Measurements from ENCODE around the gene COA5. TPM values are rescaled to one million over a fixed set of nuclear protein-coding genes. Genes with fewer than 3 reads are reported as not detected.

Gene COA5
- total RNA-seq, 1 experiment from 2014 or later: 45.0 TPM

GRCh38 chr2:98564541-98565132 lies 43.7 kb downstream of the COA5 start:
- no peak for DNase-seq (ENCODE audit: low read depth, low spot score)
- in situ Hi-C loops (cut with HindIII; ENCODE audit: low pct_unique_long_range_greater_than_20kb, low sequenced_read_pairs): no loop called here

DNA sequence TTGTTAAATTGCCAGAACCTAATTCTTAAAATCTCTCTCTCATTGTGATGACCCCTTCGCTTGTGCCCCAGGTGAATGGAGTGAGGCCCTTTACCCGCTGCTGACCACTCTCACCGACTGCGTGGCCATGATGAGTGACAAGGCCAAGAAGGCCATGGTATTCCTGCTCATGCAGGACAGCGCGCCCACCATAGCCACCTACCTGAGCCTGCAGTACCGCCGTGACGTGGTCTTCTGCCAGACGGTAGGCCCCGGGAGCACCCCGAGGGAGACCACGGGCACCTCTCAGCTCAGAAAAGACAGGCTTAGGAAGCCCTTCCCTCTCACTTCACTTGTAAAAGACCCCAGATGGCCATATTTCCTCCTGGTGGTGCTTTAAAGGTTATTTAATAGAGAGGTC lies 44.9 kb downstream of the COA5 start:
- no peak for DNase-seq (ENCODE audit: low read depth, low spot score)
- in situ Hi-C loops (cut with HindIII; ENCODE audit: low pct_unique_long_range_greater_than_20kb, low sequenced_read_pairs): no loop called here

DNA sequence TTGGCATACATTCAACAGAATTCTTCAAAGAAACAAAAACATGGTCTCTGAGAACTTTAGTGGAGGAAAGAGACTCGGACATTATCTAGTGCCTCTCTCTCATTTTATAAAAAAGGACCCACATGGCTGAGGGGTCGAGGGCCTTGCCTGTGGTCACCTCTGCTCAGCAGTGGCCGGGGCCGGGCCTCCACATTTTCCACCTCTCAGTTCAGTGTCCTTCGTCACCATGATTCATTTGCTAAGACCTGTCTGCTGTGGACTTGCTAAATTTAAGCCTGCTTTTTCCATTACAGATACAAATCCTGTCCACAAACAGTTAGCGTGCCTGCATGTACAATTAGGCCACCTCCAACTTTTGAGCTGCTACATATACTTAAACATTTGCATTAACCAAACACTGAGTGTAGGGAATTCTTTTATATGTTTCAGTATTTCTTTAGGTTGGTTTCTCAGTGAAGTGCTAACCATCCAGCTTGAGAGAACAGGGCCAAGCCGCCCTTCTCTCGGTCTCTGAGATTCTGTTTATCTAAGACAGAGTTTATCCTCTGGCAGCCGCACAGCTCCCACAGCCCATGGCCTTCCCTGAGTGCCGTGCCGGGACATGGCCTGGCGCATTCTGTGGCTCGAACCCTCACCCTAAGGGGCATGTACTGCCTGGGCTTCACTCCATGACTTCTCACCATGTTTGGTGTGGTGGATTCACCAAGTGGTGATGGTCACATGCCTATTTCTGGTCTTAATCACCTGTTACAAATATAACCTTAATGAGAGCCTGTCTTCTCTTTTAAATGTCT lies 46.2 kb downstream of the COA5 start:
- in situ Hi-C loops (cut with HindIII; ENCODE audit: low pct_unique_long_range_greater_than_20kb, low sequenced_read_pairs): no loop called here
- DNase-seq (ENCODE audit: low read depth, low spot score): no peak

DNA sequence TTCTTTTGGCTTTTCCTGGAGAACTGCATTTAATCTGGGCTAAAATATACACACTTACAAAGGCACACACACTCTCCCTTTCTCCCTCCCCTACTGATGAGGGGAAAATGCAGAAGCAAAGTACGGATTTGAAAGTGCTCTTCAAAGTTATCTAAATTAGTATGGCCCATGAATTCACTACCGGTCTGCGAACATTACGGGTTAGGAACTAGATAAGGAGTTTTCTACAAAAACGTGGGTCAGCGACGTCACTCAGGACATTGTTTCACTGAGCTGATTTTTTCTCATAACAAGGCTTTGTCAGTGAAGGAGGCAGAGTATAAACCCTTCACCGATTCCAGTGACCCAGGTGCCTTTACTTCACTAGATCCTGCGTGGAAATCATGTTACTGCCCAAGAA lies 47.3 kb downstream of the COA5 start:
- DNase-seq (ENCODE audit: low read depth, low spot score): no peak
- in situ Hi-C loops (cut with HindIII; ENCODE audit: low pct_unique_long_range_greater_than_20kb, low sequenced_read_pairs): no loop called here

DNA sequence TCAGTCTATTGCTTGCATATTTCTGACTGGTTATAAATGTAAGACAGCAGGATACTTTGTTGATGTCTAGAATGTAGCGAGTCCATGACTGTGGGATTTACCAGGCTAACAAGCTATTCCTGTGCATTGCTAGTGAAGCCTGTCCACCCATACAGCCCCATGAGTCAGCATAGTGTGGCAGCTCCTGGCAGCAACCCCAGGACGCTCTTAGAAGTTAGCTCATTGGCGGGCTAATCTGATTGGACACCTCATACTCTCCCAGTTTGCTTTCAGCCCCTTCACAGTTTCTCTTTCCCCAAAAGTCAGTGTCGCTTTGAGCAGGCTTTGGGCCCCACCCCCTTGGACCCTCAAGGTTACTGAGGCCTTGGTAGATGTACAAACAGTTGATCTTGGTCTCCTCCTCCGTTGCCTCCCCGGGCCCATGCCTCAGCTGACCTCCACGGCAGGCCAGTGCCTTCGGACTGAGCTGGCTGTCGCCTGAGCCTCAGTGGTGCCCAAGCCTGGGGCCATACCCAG lies 48.0 kb downstream of the COA5 start:
- in situ Hi-C loops (cut with HindIII; ENCODE audit: low pct_unique_long_range_greater_than_20kb, low sequenced_read_pairs): no loop called here
- no peak for DNase-seq (ENCODE audit: low read depth, low spot score)

- DNase-seq (ENCODE audit: low read depth, low spot score): no peak
- in situ Hi-C loops (cut with HindIII; ENCODE audit: low pct_unique_long_range_greater_than_20kb, low sequenced_read_pairs): no loop called here
These were observed 48.7 kb downstream of the COA5 start for GRCh38 chr2:98559581-98559980.

DNA sequence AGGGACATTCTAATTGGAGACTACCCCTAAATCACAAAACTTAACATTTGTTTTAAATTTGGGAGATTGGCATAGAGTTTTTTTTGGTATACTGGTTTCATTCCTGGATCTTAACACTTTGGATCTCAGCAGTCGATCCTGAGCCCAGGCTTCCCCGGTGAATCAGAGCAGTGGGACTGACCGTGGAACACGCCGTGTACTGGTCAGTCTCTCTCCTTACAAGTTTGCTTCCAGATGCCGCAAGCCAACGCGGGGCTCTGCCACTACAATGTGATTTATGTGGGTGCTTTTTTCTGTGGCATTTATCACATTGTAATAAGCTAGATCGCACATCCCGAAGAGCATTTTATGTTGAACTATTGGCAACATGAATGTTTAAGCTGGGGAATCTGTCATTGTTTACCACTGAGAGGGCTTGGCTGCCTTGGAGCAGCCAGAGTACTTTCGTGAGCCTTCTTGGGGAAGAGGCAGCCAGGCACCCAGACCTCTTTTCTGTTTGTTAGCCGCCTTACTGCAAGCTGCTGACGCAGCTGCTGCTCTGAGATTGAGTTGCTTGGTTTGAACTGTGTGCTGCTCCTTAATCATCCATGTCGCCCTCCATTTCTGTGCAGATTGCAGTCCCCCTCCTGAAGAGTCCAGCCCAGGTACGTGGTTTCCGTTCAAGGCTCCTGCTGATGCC lies 49.3 kb downstream of the COA5 start:
- in situ Hi-C loops (cut with HindIII; ENCODE audit: low pct_unique_long_range_greater_than_20kb, low sequenced_read_pairs): no loop called here
- DNase-seq (ENCODE audit: low read depth, low spot score): no peak

DNA sequence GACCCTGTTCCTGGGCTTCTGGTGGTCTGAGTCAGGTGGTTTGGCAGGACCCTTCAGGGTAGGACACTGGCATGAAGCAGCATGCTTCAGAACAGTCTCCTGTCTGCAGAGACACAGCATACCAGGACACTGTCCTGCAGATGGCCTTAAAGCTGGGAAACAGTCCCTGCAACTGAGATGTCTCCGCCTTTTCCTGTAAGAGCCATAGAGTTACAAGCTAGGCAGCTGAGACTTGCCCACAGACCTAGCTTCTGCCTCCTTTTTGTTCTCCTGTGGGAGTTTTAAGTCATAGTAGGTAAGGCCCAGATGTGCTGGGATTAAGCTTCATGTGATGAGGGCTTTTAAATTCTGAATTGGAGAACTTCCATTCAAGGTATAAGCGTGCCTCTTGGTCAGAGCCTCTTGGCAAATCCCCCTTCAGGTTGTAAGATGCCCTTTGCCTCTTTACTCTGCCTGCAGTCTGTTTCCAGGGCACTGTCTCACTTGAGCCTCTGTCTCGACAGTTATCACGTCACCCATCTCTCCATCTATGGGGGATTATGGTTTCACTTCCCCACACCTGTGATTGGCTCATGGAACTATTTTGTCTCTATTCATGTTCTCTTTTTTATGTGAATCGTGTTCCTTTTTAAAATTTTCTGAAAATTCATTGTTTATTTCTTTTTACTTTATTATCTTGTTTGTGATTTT lies 51.8 kb downstream of the COA5 start:
- DNase-seq (ENCODE audit: low read depth, low spot score): no peak
- in situ Hi-C loops (cut with HindIII; ENCODE audit: low pct_unique_long_range_greater_than_20kb, low sequenced_read_pairs): no loop called here

DNA sequence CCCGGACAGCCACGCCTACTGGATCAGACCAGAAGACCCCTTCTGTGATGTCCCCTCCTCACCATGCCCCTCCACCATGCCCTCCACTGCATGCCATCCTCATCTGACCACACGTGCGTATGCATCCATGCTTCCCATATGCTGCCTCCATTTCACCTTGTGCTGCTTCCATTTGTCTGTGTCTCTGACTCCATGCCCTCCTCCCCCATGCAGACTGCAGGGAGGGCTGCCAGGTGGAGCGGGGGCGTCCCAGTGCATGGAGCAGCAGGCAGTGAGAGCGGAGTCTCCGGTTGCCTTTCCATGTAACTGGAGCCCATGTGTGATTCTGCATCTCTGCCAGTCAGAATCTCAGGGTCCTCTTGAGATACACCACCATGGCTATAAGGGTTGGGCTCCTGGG lies 52.6 kb downstream of the COA5 start:
- DNase-seq (ENCODE audit: low read depth, low spot score): no peak
- in situ Hi-C loops (cut with HindIII; ENCODE audit: low pct_unique_long_range_greater_than_20kb, low sequenced_read_pairs): no loop called here

DNA sequence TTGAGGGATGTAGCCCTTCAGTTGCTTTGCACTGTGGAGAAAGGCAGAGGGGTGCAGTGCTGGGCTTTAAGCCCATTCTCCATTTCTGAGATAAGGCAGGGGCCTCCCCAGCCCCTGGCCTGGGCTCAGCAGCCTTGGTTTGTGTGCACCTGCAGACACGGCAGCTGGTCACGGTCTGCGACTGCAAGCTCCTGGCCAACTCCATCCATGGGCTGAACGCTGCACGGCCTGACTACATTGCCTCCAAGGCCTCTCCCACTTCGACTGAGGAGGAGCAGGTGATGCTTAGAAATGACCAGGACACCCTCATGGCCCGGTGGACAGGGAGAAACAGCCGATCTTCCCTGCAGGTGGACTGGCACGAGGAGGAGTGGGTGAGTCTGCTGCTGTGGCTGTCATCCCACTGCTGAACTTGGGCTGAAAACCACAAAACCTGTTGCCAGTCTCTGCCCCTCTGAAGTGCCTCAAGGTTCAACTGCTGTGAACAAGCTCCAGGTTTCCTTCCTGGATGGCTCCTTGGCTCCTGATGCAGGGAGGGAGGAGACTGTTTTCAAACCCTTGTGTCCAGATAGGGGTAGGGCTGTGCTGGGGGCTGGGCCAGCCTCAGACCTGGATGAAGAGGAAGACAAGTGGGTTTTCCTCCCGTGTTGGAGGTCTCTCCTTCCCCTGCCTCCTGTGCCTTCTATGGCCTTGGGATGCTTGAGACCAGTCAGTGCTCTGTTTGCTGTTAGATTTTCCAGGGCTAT lies 54.0 kb downstream of the COA5 start:
- no peak for DNase-seq (ENCODE audit: low read depth, low spot score)
- in situ Hi-C loops (cut with HindIII; ENCODE audit: low pct_unique_long_range_greater_than_20kb, low sequenced_read_pairs): no loop called here

GRCh38 chr2:98552499-98553179 lies 55.7 kb downstream of the COA5 start:
- DNase-seq (ENCODE audit: low read depth, low spot score): no peak
- in situ Hi-C loops (cut with HindIII; ENCODE audit: low pct_unique_long_range_greater_than_20kb, low sequenced_read_pairs): no loop called here

GRCh38 chr2:98551316-98551715 lies 57.0 kb downstream of the COA5 start:
- in situ Hi-C loops (cut with HindIII; ENCODE audit: low pct_unique_long_range_greater_than_20kb, low sequenced_read_pairs): no loop called here
- DNase-seq (ENCODE audit: low read depth, low spot score): no peak

- in situ Hi-C loops (cut with HindIII; ENCODE audit: low pct_unique_long_range_greater_than_20kb, low sequenced_read_pairs): no loop called here
- DNase-seq (ENCODE audit: low read depth, low spot score): no peak
These were observed 58.1 kb downstream of the COA5 start for GRCh38 chr2:98550165-98550564.

Other genes with a start within 250 kb of the COA5 start
- 10.9 and 12.7 TPM in 2 replicates for gene INPP4A, start 163.7 kb downstream of the COA5 start, total RNA-seq (2014; rRNA removed; shearing (Covaris generic))
- 64.5 and 72.6 TPM in 2 replicates for gene UNC50, start 77 bp upstream of the COA5 start, total RNA-seq (2014; rRNA removed; shearing (Covaris generic))
- 16.3 and 22.0 TPM in 2 replicates for gene MGAT4A, start 122.6 kb upstream of the COA5 start, total RNA-seq (2014; rRNA removed; shearing (Covaris generic))

Measured in SK-MEL-5 (cell line).